KMS-11 (cell line): ENCODE data around the gene BTBD2.
A peak's percentile ranks its signal among the peaks of the same experiment; 100 is the strongest.

Source experiments
- H2AFZ ChIP-seq: fragments of 200-600 bp; sonication (generic); 2 replicates; pipeline ENCODE4 v1.6.1; 2016; ENCODE audit warnings: antibody characterized with exemption, mixed run types, low read depth
- H3K27ac ChIP-seq: fragments of 200-600 bp; sonication (generic); 2 replicates; pipeline ENCODE4 v1.6.1; 2016; ENCODE audit warnings: mild to moderate bottlenecking, mixed run types
- H3K27me3 ChIP-seq: fragments of 200-600 bp; sonication (generic); 2 replicates; pipeline ENCODE4 v1.6.1; 2017; ENCODE audit warnings: mild to moderate bottlenecking, low read depth, mixed run types, moderate library complexity; ENCODE audit not compliant: insufficient read depth
- H3K36me3 ChIP-seq: fragments of 200-600 bp; sonication (generic); 2 replicates; pipeline ENCODE4 v1.6.1; 2017; ENCODE audit warnings: mild to moderate bottlenecking, mixed run types; ENCODE audit not compliant: insufficient read depth
- H3K4me1 ChIP-seq: fragments of 200-600 bp; sonication (generic); 2 replicates; pipeline ENCODE4 v1.6.1; 2016; ENCODE audit warnings: mild to moderate bottlenecking, low read depth, mixed run types; ENCODE audit not compliant: poor library complexity, severe bottlenecking
- H3K4me2 ChIP-seq: fragments of 200-600 bp; sonication (generic); 2 replicates; pipeline ENCODE4 v1.7.0; 2016; ENCODE audit warnings: mild to moderate bottlenecking, mixed run types
- H3K4me3 ChIP-seq: fragments of 200-600 bp; sonication (generic); IDR thresholded peaks from 2 replicates; pipeline ENCODE4 v1.6.1; 2017; ENCODE audit warnings: low read depth, low read length, mixed read lengths; ENCODE audit not compliant: insufficient read depth
- H3K79me2 ChIP-seq: fragments of 200-600 bp; sonication (generic); 2 replicates; pipeline ENCODE4 v1.6.1; 2016; ENCODE audit warnings: low read depth, mixed run types; ENCODE audit not compliant: insufficient read depth
- H3K9ac ChIP-seq: fragments of 200-600 bp; sonication (generic); 2 replicates; pipeline ENCODE4 v1.6.1; 2016; ENCODE audit warnings: mild to moderate bottlenecking, mixed run types
- H4K20me1 ChIP-seq: fragments of 200-600 bp; sonication (generic); 2 replicates; pipeline ENCODE4 v1.6.1; 2016; ENCODE audit warnings: mild to moderate bottlenecking, mixed run types; ENCODE audit not compliant: insufficient read depth
- CTCF ChIP-seq: fragments of 200-600 bp; sonication (generic); conservative IDR thresholded peaks from 2 replicates; pipeline ENCODE4 v1.6.1; 2017; ENCODE audit warnings: low read depth, mild to moderate bottlenecking, antibody characterized with exemption, low read length, moderate library complexity, mixed read lengths

BTBD2 gene

DNA sequence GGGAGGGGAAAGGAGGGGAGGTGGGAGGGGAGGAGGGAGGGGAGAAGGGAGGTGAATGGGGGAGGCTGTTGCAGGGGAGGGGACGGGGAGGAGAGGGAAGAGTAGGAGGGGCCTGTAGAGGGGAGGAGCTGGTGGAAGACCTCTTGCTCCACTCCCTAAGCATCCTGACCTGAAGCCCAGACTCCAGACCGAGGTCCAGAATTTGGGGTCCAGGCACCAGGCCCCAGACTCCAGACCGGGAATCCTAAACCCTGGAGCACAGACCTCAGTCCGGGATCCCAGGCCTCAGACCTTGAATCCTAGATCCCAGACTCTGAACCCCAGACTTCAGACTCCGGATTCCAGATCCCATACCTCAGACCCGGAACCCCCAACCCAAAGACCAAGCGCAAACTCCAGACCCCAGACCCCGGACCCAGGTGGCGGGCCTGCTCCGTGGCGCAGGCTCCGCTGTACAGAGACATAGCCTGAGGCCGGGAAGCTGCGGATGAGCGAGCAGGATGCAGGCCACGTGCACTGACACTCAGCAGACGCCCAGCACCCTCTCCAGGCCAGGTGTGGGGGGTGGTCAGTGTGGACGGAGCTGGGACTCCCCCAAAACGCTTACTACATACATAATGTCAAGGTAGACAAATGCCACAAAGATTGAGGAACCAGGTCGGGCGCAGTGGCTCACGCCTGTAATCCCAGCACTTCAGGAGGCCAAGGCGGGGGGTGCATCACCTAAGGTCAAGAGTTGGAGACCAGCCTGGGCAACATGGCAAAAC is 710 bp upstream of the BTBD2 start:
- TF ChIP-seq CTCF: no peak
- no peak overlapping the region for H2AFZ ChIP-seq

DNA sequence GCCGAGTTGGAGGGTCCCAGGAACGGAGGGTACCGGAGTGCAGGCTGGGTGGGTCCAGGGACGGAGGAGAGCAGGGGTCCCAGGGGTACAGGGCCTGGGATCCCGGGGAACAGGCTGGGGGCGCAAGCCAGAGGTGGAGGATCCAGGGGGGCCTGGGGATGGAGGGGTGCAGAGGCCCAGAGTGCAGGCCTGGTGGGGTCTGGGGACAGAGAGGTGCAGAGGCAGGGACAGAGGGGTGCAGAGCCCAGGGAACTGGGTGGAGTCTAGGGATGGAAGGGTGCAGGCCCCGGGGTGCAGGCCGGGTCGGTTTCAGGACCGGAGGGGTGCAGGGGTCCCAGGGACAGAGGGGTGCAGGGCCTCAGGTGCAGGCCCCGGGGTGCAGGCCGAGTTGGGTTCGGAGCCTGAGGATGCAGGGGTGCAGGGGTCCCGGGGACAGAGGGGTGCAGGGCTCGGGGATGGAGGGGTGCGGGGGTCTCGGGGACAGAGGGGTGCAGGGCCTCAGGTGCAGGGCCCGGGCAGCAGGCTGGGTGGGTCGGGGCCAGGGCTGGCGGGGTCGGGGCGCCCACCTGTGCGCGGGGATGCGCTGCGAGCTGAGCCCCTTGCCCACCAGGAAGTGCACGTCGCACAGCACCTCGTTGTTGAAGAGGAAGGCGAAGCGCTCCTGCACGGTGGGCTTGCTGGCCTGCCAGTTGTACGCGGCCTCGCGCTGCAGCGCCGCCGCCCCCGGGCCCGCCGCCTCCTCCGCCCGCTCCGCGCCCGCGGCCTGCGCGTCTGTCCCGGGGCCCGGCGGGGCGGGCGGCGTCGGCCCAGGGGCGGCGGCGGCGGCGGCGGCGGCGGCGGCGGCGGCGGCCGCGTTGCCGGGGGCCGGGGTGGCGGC is 545 bp downstream of the BTBD2 start:
- no peak overlapping the region for H3K27ac ChIP-seq
- H2AFZ ChIP-seq: no peak overlapping the region
- peak overlapping the region; percentile 52; the same call in 1 of the 2 replicates for H3K9ac ChIP-seq
- H3K4me2 ChIP-seq: peak overlapping the region; percentile 57
- no peaks in the 10 kb centered on the region for H4K20me1 ChIP-seq
- no peak for TF ChIP-seq CTCF
- H3K36me3 ChIP-seq: no peaks in the 10 kb centered on the region
- no peaks in the 10 kb centered on the region for H3K27me3 ChIP-seq
- H3K4me3 ChIP-seq: no peak overlapping the region
- peaks cover 21% of the 10 kb centered on the region; the same call in 1 of the 2 replicates for H3K79me2 ChIP-seq
- peaks cover 8% of the 10 kb centered on the region for H3K4me1 ChIP-seq

More for the DNA sequence above, 710 bp upstream of the BTBD2 start:
- Histone ChIP-seq H3K4me3 (no peak overlapping the region), H3K9ac (no peak overlapping the region), H4K20me1 (no peaks in the 10 kb centered on the region), H3K4me1 (peaks cover 9% of the 10 kb centered on the region), H3K27ac (no peak overlapping the region), H3K4me2 (no peak overlapping the region), H3K27me3 (no peaks in the 10 kb centered on the region), H3K36me3 (no peaks in the 10 kb centered on the region), H3K79me2 (peaks cover 20% of the 10 kb centered on the region; the same call in 1 of the 2 replicates)

DNA sequence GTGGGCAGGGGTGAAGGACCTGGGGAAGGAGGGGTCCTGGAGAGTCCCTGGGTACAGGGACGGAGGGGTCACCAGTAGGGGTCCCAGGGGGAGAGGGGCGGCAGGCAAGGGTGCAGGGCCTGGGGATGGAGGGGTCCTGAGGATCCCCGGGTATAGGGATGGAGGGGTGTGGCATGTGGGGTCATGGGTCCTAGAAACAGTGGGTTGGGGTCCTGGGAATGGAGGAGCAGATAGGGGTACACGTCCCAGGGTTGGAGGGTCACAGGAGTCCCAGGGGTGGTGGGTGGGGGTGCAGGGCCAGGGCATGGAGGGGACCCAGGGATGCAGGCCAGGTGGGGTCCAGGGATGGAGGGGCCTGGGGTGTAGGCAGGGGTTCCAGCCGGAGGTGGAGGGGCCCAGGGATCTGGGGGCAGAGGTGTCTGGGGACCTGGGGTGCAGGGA is 1.4 kb downstream of the BTBD2 start:
- no peak overlapping the region for H3K27ac ChIP-seq
- H3K9ac ChIP-seq: no peak overlapping the region; the same call in 1 of the 2 replicates
- peaks cover 2% of the 10 kb centered on the region for H3K4me1 ChIP-seq
- H3K36me3 ChIP-seq: no peaks in the 10 kb centered on the region
- H4K20me1 ChIP-seq: no peaks in the 10 kb centered on the region
- peak overlapping the region; percentile 57; the same call in 1 of the 2 replicates for H3K4me2 ChIP-seq
- TF ChIP-seq CTCF: no peak
- H3K79me2 ChIP-seq: peaks cover 21% of the 10 kb centered on the region; the same call in 1 of the 2 replicates
- H3K27me3 ChIP-seq: no peaks in the 10 kb centered on the region
- H3K4me3 ChIP-seq: no peak overlapping the region
- no peak overlapping the region for H2AFZ ChIP-seq

DNA sequence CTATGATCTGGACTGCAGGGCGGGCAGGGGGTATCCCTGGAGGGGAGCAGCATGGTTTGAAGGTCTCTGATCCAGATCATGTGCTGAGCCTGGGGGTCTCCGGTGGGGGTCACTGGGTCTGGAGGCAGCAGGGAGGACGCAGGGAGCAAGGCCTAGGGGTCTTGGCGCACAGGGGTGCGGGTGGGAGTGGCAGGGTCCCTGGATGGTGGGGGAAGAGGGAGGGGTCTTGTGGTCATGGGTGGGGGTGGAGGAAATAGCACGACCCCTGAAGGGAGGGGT is 1.9 kb downstream of the BTBD2 start:
- no peak for TF ChIP-seq CTCF
- Histone ChIP-seq H3K9ac (no peak overlapping the region), H3K79me2 (peaks cover 21% of the 10 kb centered on the region; the same call in 1 of the 2 replicates)

More for the DNA sequence above, 1.9 kb downstream of the BTBD2 start:
- no peak overlapping the region for H3K4me3 ChIP-seq
- no peaks in the 10 kb centered on the region for H4K20me1 ChIP-seq
- no peaks in the 10 kb centered on the region for H3K36me3 ChIP-seq
- H3K4me1 ChIP-seq: no peaks in the 10 kb centered on the region
- H3K27ac ChIP-seq: no peak overlapping the region
- no peaks in the 10 kb centered on the region for H3K27me3 ChIP-seq
- no peak overlapping the region for H2AFZ ChIP-seq
- no peak overlapping the region for H3K4me2 ChIP-seq
